Measurements from ENCODE around the gene PLCD3.

DNA sequence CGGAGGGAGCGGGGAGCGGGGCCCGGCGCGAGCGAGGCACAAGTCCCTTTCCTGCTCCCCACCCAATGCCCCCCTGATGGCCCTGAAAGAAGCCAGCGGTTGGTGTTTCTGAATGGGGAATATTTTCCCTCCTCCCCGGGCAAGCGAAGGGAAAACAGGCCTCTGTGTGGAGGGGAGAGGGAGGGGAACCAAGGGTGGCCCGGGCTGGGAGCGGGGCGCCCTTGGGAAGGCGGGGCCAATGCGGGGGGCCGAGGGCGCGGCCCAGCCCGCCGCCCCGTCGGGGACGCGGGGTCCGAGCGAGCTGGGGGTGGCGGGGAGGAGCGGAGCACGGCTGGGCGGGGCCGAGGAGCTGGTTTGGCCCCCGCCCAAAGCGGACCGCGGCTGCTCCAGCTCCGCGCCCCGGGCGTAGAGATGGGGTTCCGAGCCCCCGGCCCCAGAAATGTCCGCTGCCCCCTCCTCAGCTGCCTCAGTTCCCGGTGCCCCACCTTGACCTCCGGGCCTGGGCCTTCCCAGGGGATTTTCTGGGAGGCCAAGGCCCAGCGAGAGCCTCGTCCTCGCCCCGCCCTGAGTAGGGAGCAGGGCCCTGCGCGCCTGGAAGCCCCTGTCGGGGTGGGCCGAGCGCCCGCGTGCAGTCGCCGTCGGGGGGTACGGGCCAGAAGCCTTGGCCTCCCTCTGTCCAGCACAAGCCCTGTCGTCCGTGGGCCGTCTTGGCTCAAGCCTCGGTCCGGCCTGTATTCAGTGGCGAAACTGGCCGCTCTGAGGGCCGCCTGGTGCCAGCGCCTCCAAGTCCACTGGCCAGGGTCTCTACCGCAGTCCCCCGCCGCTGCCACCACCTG lies 12.1 kb upstream of the PLCD3 start:
- TF ChIP-seq CEBPB (IDR thresholded peaks at IDR 0.05; ENCODE audit: low read depth, low read length), result no peak
- TF ChIP-seq, protein P1, sequence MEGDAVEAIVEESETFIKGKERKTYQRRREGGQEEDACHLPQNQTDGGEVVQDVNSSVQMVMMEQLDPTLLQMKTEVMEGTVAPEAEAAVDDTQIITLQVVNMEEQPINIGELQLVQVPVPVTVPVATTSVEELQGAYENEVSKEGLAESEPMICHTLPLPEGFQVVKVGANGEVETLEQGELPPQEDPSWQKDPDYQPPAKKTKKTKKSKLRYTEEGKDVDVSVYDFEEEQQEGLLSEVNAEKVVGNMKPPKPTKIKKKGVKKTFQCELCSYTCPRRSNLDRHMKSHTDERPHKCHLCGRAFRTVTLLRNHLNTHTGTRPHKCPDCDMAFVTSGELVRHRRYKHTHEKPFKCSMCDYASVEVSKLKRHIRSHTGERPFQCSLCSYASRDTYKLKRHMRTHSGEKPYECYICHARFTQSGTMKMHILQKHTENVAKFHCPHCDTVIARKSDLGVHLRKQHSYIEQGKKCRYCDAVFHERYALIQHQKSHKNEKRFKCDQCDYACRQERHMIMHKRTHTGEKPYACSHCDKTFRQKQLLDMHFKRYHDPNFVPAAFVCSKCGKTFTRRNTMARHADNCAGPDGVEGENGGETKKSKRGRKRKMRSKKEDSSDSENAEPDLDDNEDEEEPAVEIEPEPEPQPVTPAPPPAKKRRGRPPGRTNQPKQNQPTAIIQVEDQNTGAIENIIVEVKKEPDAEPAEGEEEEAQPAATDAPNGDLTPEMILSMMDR (conservative IDR thresholded peaks at IDR 0.05; ENCODE audit: low read depth, low read length), result no peak
- no peak for TF ChIP-seq POLR2A (IDR thresholded peaks at IDR 0.05; ENCODE audit: low read depth, low read length)
- TF ChIP-seq, protein P2, sequence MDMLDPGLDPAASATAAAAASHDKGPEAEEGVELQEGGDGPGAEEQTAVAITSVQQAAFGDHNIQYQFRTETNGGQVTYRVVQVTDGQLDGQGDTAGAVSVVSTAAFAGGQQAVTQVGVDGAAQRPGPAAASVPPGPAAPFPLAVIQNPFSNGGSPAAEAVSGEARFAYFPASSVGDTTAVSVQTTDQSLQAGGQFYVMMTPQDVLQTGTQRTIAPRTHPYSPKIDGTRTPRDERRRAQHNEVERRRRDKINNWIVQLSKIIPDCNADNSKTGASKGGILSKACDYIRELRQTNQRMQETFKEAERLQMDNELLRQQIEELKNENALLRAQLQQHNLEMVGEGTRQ (IDR thresholded peaks at IDR 0.05; ENCODE audit: low read depth, low read length), result no peak
- TF ChIP-seq FOS (IDR thresholded peaks at IDR 0.05; ENCODE audit: low read depth, low read length), result no peak
- TF ChIP-seq SMC3 (IDR thresholded peaks at IDR 0.05; ENCODE audit: low read depth, low read length), result no peak
- no peak for TF ChIP-seq BHLHE40 (IDR thresholded peaks at IDR 0.05; ENCODE audit: low read depth, low read length)
- no peak for TF ChIP-seq MAFK (IDR thresholded peaks at IDR 0.05; ENCODE audit: low read depth, low read length)
